Keratinocyte (primary cell): ENCODE results near the gene TTC32. TPM values are rescaled to one million over a fixed set of nuclear protein-coding genes. Genes with fewer than 3 reads are reported as not detected.

ENCODE experiments used
- DNase-seq: peaks from one replicate; pipeline ENCODE4 v3.0.0-alpha.2; 2011; ENCODE audit warnings: low read depth, missing footprints, low spot score
- FAIRE-seq: peaks from 2 replicates; lab custom pipeline; 2011; peaks lifted over from hg19 to GRCh38; lab: Jason Lieb, UNC
- H2AFZ ChIP-seq: 2 replicates; pipeline ENCODE4 v1.6.0; 2012; ENCODE audit warnings: low read length, control low read depth, inconsistent platforms; ENCODE audit not compliant: control insufficient read depth
- H3K27ac ChIP-seq: 2 replicates; pipeline ENCODE4 v1.5.1; 2011; ENCODE audit warnings: low read length; ENCODE audit not compliant: control insufficient read depth, insufficient read depth
- H3K27me3 ChIP-seq: 3 replicates; pipeline ENCODE4 v1.6.0; 2011; ENCODE audit warnings: low read length; ENCODE audit not compliant: control insufficient read depth, insufficient read depth; ENCODE audit errors: extremely low read depth
- H3K36me3 ChIP-seq, 2 experiments: 2 replicates in 1 of 2; 3 replicates in 1 of 2; pipeline ENCODE4 v1.5.1; 2011; ENCODE audit warnings: low read length in 2 of 2, mild to moderate bottlenecking in 1 of 2; ENCODE audit not compliant: control insufficient read depth in 2 of 2, insufficient read depth in 2 of 2; ENCODE audit errors: extremely low read depth in 1 of 2
- H3K4me1 ChIP-seq: 3 replicates; pipeline ENCODE4 v1.5.1; 2011; ENCODE audit warnings: low read length; ENCODE audit not compliant: control insufficient read depth, insufficient read depth; ENCODE audit errors: extremely low read depth
- H3K4me2 ChIP-seq: 3 replicates; pipeline ENCODE4 v1.6.0; 2011; ENCODE audit warnings: low read depth, low read length; ENCODE audit not compliant: control insufficient read depth, insufficient read depth; ENCODE audit errors: extremely low read depth
- H3K4me3 ChIP-seq, 3 experiments: fragments of 200-600 bp in 1 of 3; sonication (generic) in 1 of 3; 2 replicates in 2 of 3; 3 replicates in 1 of 3; pipeline ENCODE4 v1.5.1; 2011 to 2016; ENCODE audit warnings: low read length in 3 of 3, mild to moderate bottlenecking in 3 of 3, control low read depth in 2 of 3, inconsistent platforms in 1 of 3, low read depth in 1 of 3, mixed read lengths in 1 of 3, mixed run types in 1 of 3, moderate library complexity in 1 of 3; ENCODE audit not compliant: control insufficient read depth in 2 of 3, insufficient read depth in 2 of 3; ENCODE audit errors: extremely low read depth in 1 of 3
- H3K79me2 ChIP-seq: 2 replicates; pipeline ENCODE4 v1.6.0; 2012; ENCODE audit warnings: low read length; ENCODE audit not compliant: control insufficient read depth, insufficient read depth
- H3K9ac ChIP-seq: 3 replicates; pipeline ENCODE4 v1.6.0; 2011; ENCODE audit warnings: low read length; ENCODE audit not compliant: control insufficient read depth, insufficient read depth; ENCODE audit errors: extremely low read depth
- H3K9me1 ChIP-seq: 3 replicates; pipeline ENCODE4 v1.6.0; 2011; ENCODE audit warnings: low read length; ENCODE audit not compliant: control insufficient read depth, insufficient read depth; ENCODE audit errors: extremely low read depth
- H3K9me3 ChIP-seq: 2 replicates; pipeline ENCODE4 v1.5.1; 2012; ENCODE audit warnings: low read depth, low read length; ENCODE audit not compliant: control insufficient read depth
- H4K20me1 ChIP-seq: 3 replicates; pipeline ENCODE4 v1.6.0; 2011; ENCODE audit warnings: low read length; ENCODE audit not compliant: control insufficient read depth, insufficient read depth; ENCODE audit errors: extremely low read depth
- CTCF ChIP-seq, 3 experiments: IDR thresholded peaks in 1 of 3; conservative IDR thresholded peaks in 1 of 3; optimal IDR thresholded peaks in 1 of 3; 2 replicates in 2 of 3; 3 replicates in 1 of 3; pipeline versions ENCODE3 to v1.5.1; 2011; ENCODE audit warnings: low read length in 3 of 3, mild to moderate bottlenecking in 3 of 3, moderate library complexity in 2 of 3, control low read depth in 1 of 3, inconsistent platforms in 1 of 3; ENCODE audit not compliant: insufficient read depth in 2 of 3; ENCODE audit errors: extremely low read depth in 1 of 3
- EZH2 ChIP-seq: IDR thresholded peaks from one replicate; pipeline ENCODE4 v1.6.1; 2012; ENCODE audit warnings: inconsistent platforms, mild to moderate bottlenecking, low read length, moderate library complexity
- dilution Hi-C: fragments of 300-500 bp; cut with MboI; formaldehyde crosslinking; loops from one replicate; pipeline ENCODE4 v1.7.0; 2020; ENCODE audit warnings: low sequenced_read_pairs; ENCODE audit not compliant: extremely low pct_ligation_motif_present
- polyA plus RNA-seq, 5 experiments: library from polyadenylated mRNA; depleted of rRNA in 3 of 5; stranded (reverse) in 3 of 5; stranded (forward) in 1 of 5; unstranded in 1 of 5; fragments of >200 nt; gene quantifications; 1 replicate in 1 of 5; 2 replicates in 3 of 5; 3 replicates in 1 of 5; pipeline versions ENCODE4 v1.2.1 to v1.2.3, GENCODE V29; 2011 to 2012; ENCODE audit warnings: missing spikeins in 2 of 5, low read depth in 1 of 5, low replicate concordance in 1 of 5

TTC32 gene
- polyA plus RNA-seq, 1 donor (not counting 4 experiments of a cell fraction or from before 2014, with no cell fraction given) = 7.6 TPM

- no peaks in the 10 kb centered on the region for H3K27me3 ChIP-seq
- TF ChIP-seq EZH2 = no peak
- no peak for TF ChIP-seq CTCF (optimal IDR thresholded peaks at IDR 0.05 in 1 of 3, IDR thresholded peaks at IDR 0.05 in 1 of 3, conservative IDR thresholded peaks at IDR 0.05 in 1 of 3; ENCODE audit: extremely low read depth in 1 of 3, insufficient read depth in 2 of 3, low read length in 3 of 3)
- H3K27ac ChIP-seq = no peak overlapping the region
- no peak overlapping the region for H3K4me3 ChIP-seq
- no peak overlapping the region for H2AFZ ChIP-seq
- H3K36me3 ChIP-seq = no peaks in the 10 kb centered on the region
- no peaks in the 10 kb centered on the region for H3K4me1 ChIP-seq
- FAIRE-seq (no peak), DNase-seq (no peak)
- no peaks in the 10 kb centered on the region for H3K9me3 ChIP-seq
- H3K4me2 ChIP-seq = no peak overlapping the region
- no peaks in the 10 kb centered on the region for H4K20me1 ChIP-seq
- H3K9me1 ChIP-seq = no peaks in the 10 kb centered on the region
- H3K79me2 ChIP-seq = no peaks in the 10 kb centered on the region
- dilution Hi-C loops = no loop called here
- no peak overlapping the region for H3K9ac ChIP-seq
Observed at GRCh38 chr2:19878268-19879046, 23.3 kb downstream of the TTC32 start.

GRCh38 chr2:19876751-19877150 lies 25.0 kb downstream of the TTC32 start:
- Histone ChIP-seq H3K27ac (no peak overlapping the region), H3K79me2 (no peaks in the 10 kb centered on the region), H3K9me1 (no peaks in the 10 kb centered on the region), H4K20me1 (no peaks in the 10 kb centered on the region), H3K27me3 (no peaks in the 10 kb centered on the region), H3K4me3 (no peak overlapping the region), H3K4me2 (no peak overlapping the region), H3K4me1 (no peaks in the 10 kb centered on the region), H2AFZ (no peak overlapping the region), H3K9me3 (no peaks in the 10 kb centered on the region), H3K9ac (no peak overlapping the region), H3K36me3 (no peaks in the 10 kb centered on the region)
- dilution Hi-C loops = no loop called here
- DNase-seq = no peak
- TF ChIP-seq EZH2 = no peak
- TF ChIP-seq CTCF (optimal IDR thresholded peaks at IDR 0.05 in 1 of 3, IDR thresholded peaks at IDR 0.05 in 1 of 3, conservative IDR thresholded peaks at IDR 0.05 in 1 of 3; ENCODE audit: extremely low read depth in 1 of 3, insufficient read depth in 2 of 3, low read length in 3 of 3) = no peak
- no peak for FAIRE-seq
